ENCODE results near the gene PLEKHN1.

Gene PLEKHN1

GRCh38 chr1:920010-920409, 46.3 kb upstream of the PLEKHN1 start:
- no peak overlapping the region for H3K4me3 ChIP-seq (ENCODE audit: low read depth, low read length, poor library complexity, severe bottlenecking)
- H3F3A ChIP-seq (ENCODE audit: insufficient read depth, low read length) = no peaks in the 10 kb centered on the region
- H3K9ac ChIP-seq (ENCODE audit: low read length) = no peak overlapping the region
- H3K9me3 ChIP-seq (ENCODE audit: low read length) = no peaks in the 10 kb centered on the region
- no peaks in the 10 kb centered on the region for H3K9me2 ChIP-seq (ENCODE audit: low read depth, low read length)
- no peaks in the 10 kb centered on the region for H3K79me2 ChIP-seq (ENCODE audit: insufficient read depth, low read length)
- no peak overlapping the region for H2AFZ ChIP-seq (ENCODE audit: low read length)
- peaks cover 26% of the 10 kb centered on the region for H3K27me3 ChIP-seq (ENCODE audit: insufficient read depth, low read length)
- TF ChIP-seq CTCF (IDR thresholded peaks at IDR 0.05; ENCODE audit: low read length) (no peak), EZH2 (IDR thresholded peaks at IDR 0.05; ENCODE audit: borderline replicate concordance, low read length) (no peak)
- H3K36me3 ChIP-seq (ENCODE audit: insufficient read depth, low read length) = no peaks in the 10 kb centered on the region
- no peak overlapping the region for H3K27ac ChIP-seq (ENCODE audit: low read depth, low read length, poor library complexity, severe bottlenecking)
- H4K20me1 ChIP-seq (ENCODE audit: insufficient read depth, low read length) = no peaks in the 10 kb centered on the region
- H3K4me2 ChIP-seq (ENCODE audit: low read length) = no peak overlapping the region
- H3K4me1 ChIP-seq (ENCODE audit: insufficient read depth, low read length, severe bottlenecking) = no peaks in the 10 kb centered on the region

- no peaks in the 10 kb centered on the region for H3K4me1 ChIP-seq (ENCODE audit: insufficient read depth, low read length, severe bottlenecking)
- no peak overlapping the region for H2AFZ ChIP-seq (ENCODE audit: low read length)
- H4K20me1 ChIP-seq (ENCODE audit: insufficient read depth, low read length) = no peaks in the 10 kb centered on the region
- no peak for TF ChIP-seq CTCF (IDR thresholded peaks at IDR 0.05; ENCODE audit: low read length)
- no peak for TF ChIP-seq EZH2 (IDR thresholded peaks at IDR 0.05; ENCODE audit: borderline replicate concordance, low read length)
- H3K4me2 ChIP-seq (ENCODE audit: low read length) = no peak overlapping the region
- no peak overlapping the region for H3K9ac ChIP-seq (ENCODE audit: low read length)
- H3K9me3 ChIP-seq (ENCODE audit: low read length) = no peaks in the 10 kb centered on the region
- no peaks in the 10 kb centered on the region for H3K36me3 ChIP-seq (ENCODE audit: insufficient read depth, low read length)
- H3K27me3 ChIP-seq (ENCODE audit: insufficient read depth, low read length) = peaks cover 26% of the 10 kb centered on the region
- no peak overlapping the region for H3K4me3 ChIP-seq (ENCODE audit: low read depth, low read length, poor library complexity, severe bottlenecking)
- no peaks in the 10 kb centered on the region for H3K79me2 ChIP-seq (ENCODE audit: insufficient read depth, low read length)
- no peaks in the 10 kb centered on the region for H3K9me2 ChIP-seq (ENCODE audit: low read depth, low read length)
- H3F3A ChIP-seq (ENCODE audit: insufficient read depth, low read length) = no peaks in the 10 kb centered on the region
- no peak overlapping the region for H3K27ac ChIP-seq (ENCODE audit: low read depth, low read length, poor library complexity, severe bottlenecking)
Observed at GRCh38 chr1:920521-920920, 45.8 kb upstream of the PLEKHN1 start.

- H3K36me3 ChIP-seq (ENCODE audit: insufficient read depth, low read length) = no peaks in the 10 kb centered on the region
- no peaks in the 10 kb centered on the region for H3K9me3 ChIP-seq (ENCODE audit: low read length)
- no peak overlapping the region for H3K9ac ChIP-seq (ENCODE audit: low read length)
- no peaks in the 10 kb centered on the region for H3K9me2 ChIP-seq (ENCODE audit: low read depth, low read length)
- peaks cover 30% of the 10 kb centered on the region for H3K27me3 ChIP-seq (ENCODE audit: insufficient read depth, low read length)
- H3F3A ChIP-seq (ENCODE audit: insufficient read depth, low read length) = no peaks in the 10 kb centered on the region
- H4K20me1 ChIP-seq (ENCODE audit: insufficient read depth, low read length) = no peaks in the 10 kb centered on the region
- no peak overlapping the region for H3K4me3 ChIP-seq (ENCODE audit: low read depth, low read length, poor library complexity, severe bottlenecking)
- H2AFZ ChIP-seq (ENCODE audit: low read length) = no peak overlapping the region
- TF ChIP-seq EZH2 (IDR thresholded peaks at IDR 0.05; ENCODE audit: borderline replicate concordance, low read length) = no peak
- TF ChIP-seq CTCF (IDR thresholded peaks at IDR 0.05; ENCODE audit: low read length) = 0 out of 2 replicates have a peak, but pooled peaks have one; percentile 14
- no peak overlapping the region for H3K27ac ChIP-seq (ENCODE audit: low read depth, low read length, poor library complexity, severe bottlenecking)
- no peaks in the 10 kb centered on the region for H3K4me1 ChIP-seq (ENCODE audit: insufficient read depth, low read length, severe bottlenecking)
- H3K4me2 ChIP-seq (ENCODE audit: low read length) = no peak overlapping the region
- no peaks in the 10 kb centered on the region for H3K79me2 ChIP-seq (ENCODE audit: insufficient read depth, low read length)
Observed at GRCh38 chr1:921011-921837, 45.1 kb upstream of the PLEKHN1 start.
